Spleen (tissue), 13 donors: ENCODE data around the gene ZNF148. TPM values are rescaled to one million over a fixed set of nuclear protein-coding genes. Genes with fewer than 3 reads are reported as not detected.

ENCODE experiments used
- DNase-seq: peaks from one replicate; pipeline ENCODE4 v3.0.0-alpha.2; 2020
- H3K27ac ChIP-seq, 8 donors: fragments of 200-600 bp; sonication (generic) in 7 of 8; 1 replicate in 4 of 8; 2 replicates in 4 of 8; pipeline versions ENCODE4 v1.5.0 to v1.8.0; 2016 to 2021; ENCODE audit warnings: inconsistent platforms in 4 of 8, mild to moderate bottlenecking in 4 of 8, moderate library complexity in 1 of 8
- H3K27me3 ChIP-seq, 7 donors: fragments of 200-600 bp; sonication (generic) in 6 of 7; replicated peaks in 1 of 7; 1 replicate in 4 of 7; 2 replicates in 3 of 7; pipeline versions ENCODE4 v1.5.0 to v1.8.0; 2016 to 2021; ENCODE audit warnings: inconsistent platforms in 3 of 7, mild to moderate bottlenecking in 1 of 7
- H3K36me3 ChIP-seq, 6 donors: fragments of 200-600 bp; sonication (generic) in 5 of 6; 1 replicate in 4 of 6; 2 replicates in 2 of 6; pipeline versions ENCODE4 v1.5.0 to v1.8.0; 2016 to 2021; ENCODE audit warnings: inconsistent platforms in 2 of 6
- H3K4me1 ChIP-seq, 6 donors: fragments of 200-600 bp; sonication (generic) in 5 of 6; 1 replicate in 3 of 6; 2 replicates in 3 of 6; pipeline versions ENCODE4 v1.5.0 to v1.8.0; 2016 to 2021; ENCODE audit warnings: inconsistent platforms in 3 of 6
- H3K4me3 ChIP-seq, 8 donors: fragments of 200-600 bp; sonication (generic) in 7 of 8; 1 replicate in 4 of 8; 2 replicates in 4 of 8; pipeline versions ENCODE4 v1.5.0 to v1.8.0; 2016 to 2021; ENCODE audit warnings: inconsistent platforms in 4 of 8, mild to moderate bottlenecking in 4 of 8, moderate library complexity in 2 of 8
- H3K9me3 ChIP-seq, 8 donors: fragments of 200-600 bp; sonication (generic) in 7 of 8; 1 replicate in 4 of 8; 2 replicates in 4 of 8; pipeline versions ENCODE4 v1.5.0 to v1.8.0; 2016 to 2021; ENCODE audit warnings: inconsistent platforms in 4 of 8
- CTCF ChIP-seq, 11 experiments: fragments of 200-600 bp in 7 of 11; fragments of 450-650 bp in 4 of 11; sonication (generic) in 4 of 11; IDR thresholded peaks in 8 of 11; conservative IDR thresholded peaks in 3 of 11; 1 replicate in 7 of 11; 2 replicates in 4 of 11; pipeline versions ENCODE4 v1.4.0 to v1.8.0; 2016 to 2021; ENCODE audit warnings: antibody characterized with exemption in 11 of 11, inconsistent platforms in 4 of 11, mild to moderate bottlenecking in 1 of 11
- POLR2A ChIP-seq, 3 donors: fragments of 450-650 bp; IDR thresholded peaks; one replicate each; pipeline ENCODE4 v1.5.1; 2017; ENCODE audit warnings: antibody characterized with exemption in 3 of 3, mild to moderate bottlenecking in 1 of 3
- POLR2AphosphoS5 ChIP-seq, 3 donors: sonication (generic); formaldehyde crosslinking; IDR thresholded peaks; one replicate each; pipeline ENCODE4 v1.5.1; 2017; ENCODE audit warnings: antibody characterized with exemption in 3 of 3
- WGBS, 5 donors: extraction: QIAGEN DNeasy Blood & Tissue Kit in 3 of 5; methylation state at CpG; one replicate each; pipeline versions ENCODE4 v1.1.5 to v1.1.7; 2013 to 2018; 5-methylcytosine and 5-hydroxymethylcytosine counted together
- intact Hi-C: fragments of 100-400 bp; cut with DNase I; formaldehyde crosslinking; loops from one replicate; pipeline ENCODE4 v1.15.0; 2023; ENCODE audit warnings: low total_unique reads
- long read RNA-seq, 2 donors: transcript quantifications; one replicate each; lab custom pipeline, GENCODE V29; 2026
- polyA plus RNA-seq, 3 donors: library from polyadenylated mRNA; stranded (reverse); fragments of 200-250 nt; gene quantifications; one replicate each; pipeline ENCODE4 v1.2.1, GENCODE V29; 2013
- total RNA-seq, 7 donors: library from RNA; depleted of rRNA in 3 of 7; stranded (reverse); fragments of >200 nt in 3 of 7; fragmentation: NEBNext Ultra II Directional in 4 of 7; extraction: Animal tissue kit (Norgen Biotek cat#: 25700) in 4 of 7; gene quantifications; one replicate each; pipeline versions ENCODE4 v1.1.0 to v1.2.1, GENCODE V29; 2016 to 2021
- donor health status: healthy with polysubstance abuse.
- donor health status: DM: no; HTN: no; CAD: no; lungs with moderate emphysema.
- donor health status: DM: no; HTN: no; CAD: no.
- donor health status: Bipolar disorder and iron deficiency.
- donor health status: healthy.
- donor health status: DM: no; HTN: no; CAD: no.
- donor health status: DM: yes; HTN: yes; CAD: no.

Gene ZNF148
- total RNA-seq (10 to 100 TPM; 36.5 to 66.0 (median 48.2) TPM), polyA plus RNA-seq (1 to 10 TPM; 4.1 to 5.7 (median 4.6) TPM)
- long read RNA-seq, donor 1, full-length matches to known transcripts = 3 of 3 reads
- long read RNA-seq, donor 1, partial matches to known transcripts = 0 of 3 reads
- long read RNA-seq, donor 1, other reads (novel, unspliced or antisense) = 0 of 3 reads
- long read RNA-seq, donor 2, full-length matches to known transcripts = 3 of 3 reads
- long read RNA-seq, donor 2, partial matches to known transcripts = 0 of 3 reads
- long read RNA-seq, donor 2, other reads (novel, unspliced or antisense) = 0 of 3 reads

- peak; percentile 99 for DNase-seq
- Histone ChIP-seq H3K4me1 (peaks cover 10 to 57% (median 40%) of the 10 kb centered on the region in 6 donors), H3K9me3 (no peaks in the 10 kb centered on the region), H3K4me3 (peak within 1 kb of the TSS; percentile 33 to 93 (median 77)), H3K27ac (peak within 1 kb of the TSS; percentile 81 to 97 (median 94)), H3K27me3 (no peaks in the 10 kb centered on the region), H3K36me3 (peaks cover 0 to 10% (median 0%) of the 10 kb centered on the region in 6 donors)
- TF ChIP-seq CTCF (IDR thresholded peaks at IDR 0.05 in 8 of 11, conservative IDR thresholded peaks at IDR 0.05 in 3 of 11) = peak in 2 of 11 experiments; percentile 18 to 44
- peak in 1 of 3 donors; percentile 61 for TF ChIP-seq POLR2A (IDR thresholded peaks at IDR 0.05)
- TF ChIP-seq POLR2AphosphoS5 (IDR thresholded peaks at IDR 0.05) = peak; percentile 96 to 99 (median 97)
- WGBS, 5 donors = 0 to 1% (median 0%) methylated on average over 36 to 68 of the region's 69 CpGs
- intact Hi-C loops = no loop called here
These were observed at the start of gene ZNF148 for GRCh38 chr3:125374996-125375941. Gene ZNF148, minus strand, starts transcription at chr3:125375325. Its CDS starts 61,685 bp downstream, at chr3:125313640.

GRCh38 chr3:125418306-125418705, 43.2 kb upstream of the ZNF148 start:
- no peak overlapping the region for H3K4me3 ChIP-seq
- no peaks in the 10 kb centered on the region for H3K4me1 ChIP-seq
- intact Hi-C loops = no loop called here
- H3K36me3 ChIP-seq = no peaks in the 10 kb centered on the region
- TF ChIP-seq POLR2AphosphoS5 (IDR thresholded peaks at IDR 0.05) (no peak), POLR2A (IDR thresholded peaks at IDR 0.05) (no peak), CTCF (IDR thresholded peaks at IDR 0.05 in 8 of 11, conservative IDR thresholded peaks at IDR 0.05 in 3 of 11) (no peak)
- no peaks in the 10 kb centered on the region for H3K27me3 ChIP-seq
- no peak for DNase-seq
- WGBS, 5 donors = 91 to 97% (median 92%) methylated on average over 4 of the region's 4 CpGs
- H3K27ac ChIP-seq = no peak overlapping the region
- H3K9me3 ChIP-seq = peaks cover 0 to 9% (median 0%) of the 10 kb centered on the region in 8 donors

- 71 to 86% (median 78%) methylated on average over 3 of the region's 3 CpGs for WGBS, 5 donors
- Histone ChIP-seq H3K9me3 (peaks cover 0 to 9% (median 0%) of the 10 kb centered on the region in 8 donors), H3K4me1 (no peaks in the 10 kb centered on the region), H3K36me3 (no peaks in the 10 kb centered on the region), H3K4me3 (no peak overlapping the region), H3K27me3 (no peaks in the 10 kb centered on the region), H3K27ac (no peak overlapping the region)
- DNase-seq = no peak
- TF ChIP-seq CTCF (IDR thresholded peaks at IDR 0.05 in 8 of 11, conservative IDR thresholded peaks at IDR 0.05 in 3 of 11) (no peak), POLR2A (IDR thresholded peaks at IDR 0.05) (no peak), POLR2AphosphoS5 (IDR thresholded peaks at IDR 0.05) (no peak)
- intact Hi-C loops = no loop called here
These were observed 41.1 kb upstream of the ZNF148 start for GRCh38 chr3:125416235-125416634.
